Kidney tubule cell (primary cell): Measurements from ENCODE around the gene TCFL5.
A peak's percentile ranks its signal among the peaks of the same experiment; 100 is the strongest.

Source experiments
- DNase-seq: peaks from one replicate; pipeline ENCODE4 v3.0.0-alpha.2; 2018; ENCODE audit warnings: low spot score

TCFL5 gene

GRCh38 chr20:62895539-62895938 lies 33.9 kb upstream of the TCFL5 start:
- no peak for DNase-seq

GRCh38 chr20:62894261-62894660 lies 32.6 kb upstream of the TCFL5 start:
- DNase-seq = no peak

- DNase-seq = no peak
These were observed 32.1 kb upstream of the TCFL5 start for GRCh38 chr20:62893700-62894099.

- no peak for DNase-seq
These were observed 31.0 kb upstream of the TCFL5 start for GRCh38 chr20:62892348-62893304.

GRCh38 chr20:62891111-62891510 lies 29.5 kb upstream of the TCFL5 start:
- DNase-seq = peak; percentile 37

GRCh38 chr20:62890444-62890843 lies 28.8 kb upstream of the TCFL5 start:
- DNase-seq = no peak

- DNase-seq = no peak
These were observed 28.2 kb upstream of the TCFL5 start for GRCh38 chr20:62889871-62890270.

- no peak for DNase-seq
These were observed 27.8 kb upstream of the TCFL5 start for GRCh38 chr20:62889411-62889810.

- DNase-seq = no peak
These were observed 27.3 kb upstream of the TCFL5 start for GRCh38 chr20:62888910-62889309.

- DNase-seq = no peak
These were observed 26.8 kb upstream of the TCFL5 start for GRCh38 chr20:62888406-62888805.

- DNase-seq = no peak
These were observed 26.2 kb upstream of the TCFL5 start for GRCh38 chr20:62887860-62888239.

GRCh38 chr20:62887152-62887859 lies 25.7 kb upstream of the TCFL5 start:
- peak; percentile 79 for DNase-seq

GRCh38 chr20:62886709-62887058 lies 25.1 kb upstream of the TCFL5 start:
- DNase-seq = no peak

- DNase-seq = no peak
These were observed 24.5 kb upstream of the TCFL5 start for GRCh38 chr20:62885896-62886708.

- DNase-seq = no peak
These were observed 23.6 kb upstream of the TCFL5 start for GRCh38 chr20:62885046-62885895.

GRCh38 chr20:62884556-62884955 lies 22.9 kb upstream of the TCFL5 start:
- DNase-seq = no peak

- no peak for DNase-seq
These were observed 20.8 kb upstream of the TCFL5 start for GRCh38 chr20:62882426-62882825.

- no peak for DNase-seq
These were observed 20.2 kb upstream of the TCFL5 start for GRCh38 chr20:62881662-62882395.

GRCh38 chr20:62880935-62881661 lies 19.5 kb upstream of the TCFL5 start:
- DNase-seq = no peak
